AG04449 (cell line): Measurements from ENCODE around the gene KMT2E.

ENCODE experiments used
- CTCF ChIA-PET: fragments of 350-600 bp; formaldehyde crosslinking; extraction: SDS; loops from one replicate; lab custom pipeline; 2021; ENCODE audit warnings: antibody characterized with exemption; lab: Yijun Ruan, JAX
- POLR2A ChIA-PET: fragments of 400-600, 350-600 bp; formaldehyde crosslinking; extraction: SDS; loops from one replicate; lab custom pipeline; 2020; ENCODE audit warnings: antibody characterized with exemption, inconsistent platforms; lab: Yijun Ruan, JAX
- DNase-seq: peaks from one replicate; pipeline ENCODE4 v3.0.0-alpha.2; 2010; ENCODE audit warnings: low read depth, low spot score
- H3K4me3 ChIP-seq: 2 replicates; pipeline ENCODE4 v1.5.1; 2011; ENCODE audit warnings: low read depth, mild to moderate bottlenecking, control low read depth, low read length
- CTCF ChIP-seq: IDR thresholded peaks from one replicate; pipeline ENCODE4 v1.5.1; 2011; ENCODE audit warnings: mild to moderate bottlenecking, moderate library complexity, low read length, control low read depth, inconsistent platforms; ENCODE audit not compliant: insufficient read depth; ENCODE audit errors: missing control alignments

The KMT2E gene

GRCh38 chr7:105157278-105157677 is 143.3 kb downstream of the KMT2E start:
- no peak overlapping the region for H3K4me3 ChIP-seq
- TF ChIP-seq CTCF = no peak
- ChIA-PET POLR2A (no interaction called here), CTCF (interaction anchor here (1.7 kb wide), 1 partner anchor 16 kb away, joined by 4 read pairs; no protein-coding TSS in a partner anchor)
- DNase-seq = no peak

GRCh38 chr7:105161366-105161765 is 147.4 kb downstream of the KMT2E start:
- no peak overlapping the region for H3K4me3 ChIP-seq
- ChIA-PET POLR2A (no interaction called here), CTCF (no interaction called here)
- TF ChIP-seq CTCF = no peak
- no peak for DNase-seq
